ENCODE results near the gene SEC22A. TPM values are rescaled to one million over a fixed set of nuclear protein-coding genes. Genes with fewer than 3 reads are reported as not detected.

Gene SEC22A
- total RNA-seq, 1 donor: 27.9 TPM

DNA sequence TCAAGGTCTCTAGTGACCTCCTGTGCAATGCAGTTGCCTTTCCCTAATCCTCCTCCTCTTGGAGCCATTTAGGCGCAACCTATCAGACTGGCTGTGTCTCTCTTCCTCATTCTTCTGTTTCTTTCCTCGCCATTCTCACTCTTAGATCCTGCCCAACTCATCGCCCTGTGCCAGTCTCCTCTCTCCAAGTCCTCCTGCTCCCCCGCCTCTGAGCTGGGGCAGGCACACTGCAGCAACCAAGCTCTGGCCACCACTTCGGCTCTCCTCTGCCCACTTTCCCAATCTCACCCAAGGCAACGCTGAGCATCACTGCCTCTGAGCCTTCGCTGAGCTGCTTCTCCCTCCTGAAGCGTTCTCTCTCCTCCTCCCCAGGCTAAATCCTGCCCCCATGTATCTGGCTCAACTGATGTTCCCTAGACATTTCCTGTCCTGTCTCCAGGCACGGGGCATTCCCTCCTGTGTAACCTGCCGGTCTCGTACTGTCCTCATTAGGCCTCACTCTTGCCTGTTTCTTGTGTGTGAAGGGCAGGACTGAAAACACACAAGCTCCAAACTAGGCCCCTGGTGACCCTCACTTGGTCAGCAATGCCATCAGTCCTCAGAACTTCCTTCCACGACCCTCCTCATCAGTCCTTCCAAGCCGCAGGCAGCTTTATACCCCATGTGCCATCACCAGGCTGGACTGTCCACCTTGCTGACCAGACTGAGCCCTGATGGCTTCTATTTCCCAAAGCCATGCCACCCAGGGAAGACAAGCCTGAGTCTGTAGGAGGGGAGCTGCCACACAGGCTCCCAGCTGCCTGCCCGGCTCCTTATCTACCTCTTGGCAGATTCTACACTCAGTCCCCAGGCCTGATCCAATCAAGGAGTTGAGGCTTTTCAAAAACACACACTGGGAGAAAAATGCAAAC lies 85.6 kb downstream of the SEC22A start:
- Histone ChIP-seq H3K4me1 (ENCODE audit: insufficient read depth, low read length) (no peaks in the 10 kb centered on the region), H3K9me3 (ENCODE audit: low read depth, low read length) (no peaks in the 10 kb centered on the region), H3K27ac (ENCODE audit: low read depth, low read length) (no peak overlapping the region), H3K36me3 (ENCODE audit: insufficient read depth, low read length) (no peaks in the 10 kb centered on the region), H2AFZ (ENCODE audit: low read length) (no peak overlapping the region), H3K4me3 (ENCODE audit: insufficient read depth, low read length) (no peak overlapping the region), H3K79me2 (ENCODE audit: insufficient read depth, low read length) (no peaks in the 10 kb centered on the region), H3K4me2 (ENCODE audit: insufficient read depth, low read length) (no peak overlapping the region), H4K20me1 (ENCODE audit: insufficient read depth, low read length) (peaks cover 4% of the 10 kb centered on the region), H3K27me3 (ENCODE audit: insufficient read depth, low read length) (peaks cover 3% of the 10 kb centered on the region)
- DNase-seq (ENCODE audit: insufficient read length, low spot score, missing footprints): peak; percentile 86
- TF ChIP-seq, protein P1, sequence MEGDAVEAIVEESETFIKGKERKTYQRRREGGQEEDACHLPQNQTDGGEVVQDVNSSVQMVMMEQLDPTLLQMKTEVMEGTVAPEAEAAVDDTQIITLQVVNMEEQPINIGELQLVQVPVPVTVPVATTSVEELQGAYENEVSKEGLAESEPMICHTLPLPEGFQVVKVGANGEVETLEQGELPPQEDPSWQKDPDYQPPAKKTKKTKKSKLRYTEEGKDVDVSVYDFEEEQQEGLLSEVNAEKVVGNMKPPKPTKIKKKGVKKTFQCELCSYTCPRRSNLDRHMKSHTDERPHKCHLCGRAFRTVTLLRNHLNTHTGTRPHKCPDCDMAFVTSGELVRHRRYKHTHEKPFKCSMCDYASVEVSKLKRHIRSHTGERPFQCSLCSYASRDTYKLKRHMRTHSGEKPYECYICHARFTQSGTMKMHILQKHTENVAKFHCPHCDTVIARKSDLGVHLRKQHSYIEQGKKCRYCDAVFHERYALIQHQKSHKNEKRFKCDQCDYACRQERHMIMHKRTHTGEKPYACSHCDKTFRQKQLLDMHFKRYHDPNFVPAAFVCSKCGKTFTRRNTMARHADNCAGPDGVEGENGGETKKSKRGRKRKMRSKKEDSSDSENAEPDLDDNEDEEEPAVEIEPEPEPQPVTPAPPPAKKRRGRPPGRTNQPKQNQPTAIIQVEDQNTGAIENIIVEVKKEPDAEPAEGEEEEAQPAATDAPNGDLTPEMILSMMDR (IDR thresholded peaks at IDR 0.05; ENCODE audit: extremely low read depth, low read depth, low read length): no peak

DNA sequence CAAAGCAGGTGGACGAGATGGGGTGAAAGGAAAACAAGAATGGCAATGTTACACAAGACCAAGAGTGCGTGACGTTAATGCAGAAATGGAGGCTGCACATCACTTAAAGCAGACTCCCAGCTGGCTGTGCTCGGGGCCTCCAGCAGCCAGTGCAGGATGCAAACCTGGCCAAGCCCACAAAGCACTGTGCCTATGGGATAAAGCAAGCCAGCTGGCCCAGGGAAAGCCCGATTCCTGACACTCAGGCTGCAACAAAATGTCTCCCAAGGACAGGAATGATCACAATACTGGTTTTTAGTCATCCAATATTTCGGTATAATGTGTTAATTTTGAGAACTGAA lies 86.2 kb downstream of the SEC22A start:
- Histone ChIP-seq H3K4me2 (ENCODE audit: insufficient read depth, low read length) (no peak overlapping the region), H3K4me3 (ENCODE audit: insufficient read depth, low read length) (no peak overlapping the region), H2AFZ (ENCODE audit: low read length) (no peak overlapping the region), H4K20me1 (ENCODE audit: insufficient read depth, low read length) (peaks cover 4% of the 10 kb centered on the region), H3K27ac (ENCODE audit: low read depth, low read length) (no peak overlapping the region), H3K9me3 (ENCODE audit: low read depth, low read length) (no peaks in the 10 kb centered on the region), H3K27me3 (ENCODE audit: insufficient read depth, low read length) (peaks cover 3% of the 10 kb centered on the region), H3K36me3 (ENCODE audit: insufficient read depth, low read length) (no peaks in the 10 kb centered on the region), H3K79me2 (ENCODE audit: insufficient read depth, low read length) (no peaks in the 10 kb centered on the region), H3K4me1 (ENCODE audit: insufficient read depth, low read length) (no peaks in the 10 kb centered on the region)
- peak; percentile 90 for DNase-seq (ENCODE audit: insufficient read length, low spot score, missing footprints)
- TF ChIP-seq, protein P1 (IDR thresholded peaks at IDR 0.05; ENCODE audit: extremely low read depth, low read depth, low read length): no peak

DNA sequence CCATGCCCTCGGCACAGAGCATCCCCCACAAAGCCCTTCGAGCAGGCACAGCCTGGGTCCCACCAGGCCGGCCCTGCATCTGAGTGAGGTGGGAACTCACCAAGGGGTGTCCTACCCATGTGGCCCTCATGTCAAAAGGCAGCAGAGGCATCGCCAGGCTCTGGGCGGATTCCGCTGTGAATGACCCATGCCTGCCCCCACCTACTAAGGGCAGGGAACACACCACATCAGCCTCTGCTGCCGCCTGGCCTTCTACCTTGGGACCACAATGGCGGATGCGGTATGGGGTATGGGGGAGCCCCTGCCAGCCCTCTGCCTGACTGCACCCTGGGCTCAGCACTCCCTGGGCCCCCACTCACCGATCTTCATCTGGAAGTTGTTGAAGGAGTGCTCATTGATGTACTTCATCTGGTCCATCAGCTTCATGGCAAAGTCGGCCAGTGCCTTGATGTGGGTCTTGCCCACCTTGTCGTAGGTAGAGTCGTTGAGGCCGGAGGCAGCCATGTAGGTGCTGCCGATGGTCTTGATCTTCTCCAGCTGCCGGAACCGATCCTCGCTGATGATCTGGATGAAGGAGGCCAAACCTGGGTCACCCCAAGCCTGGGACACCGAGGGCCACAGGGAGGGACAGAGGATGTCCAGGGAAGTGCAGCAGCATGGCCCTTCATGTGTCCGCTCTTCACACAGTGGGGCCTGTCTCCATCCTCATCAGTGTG lies 87.8 kb downstream of the SEC22A start:
- Histone ChIP-seq H3K4me2 (ENCODE audit: insufficient read depth, low read length) (no peak overlapping the region), H3K27ac (ENCODE audit: low read depth, low read length) (no peak overlapping the region), H3K79me2 (ENCODE audit: insufficient read depth, low read length) (no peaks in the 10 kb centered on the region), H4K20me1 (ENCODE audit: insufficient read depth, low read length) (peaks cover 4% of the 10 kb centered on the region), H3K4me3 (ENCODE audit: insufficient read depth, low read length) (no peak overlapping the region), H3K4me1 (ENCODE audit: insufficient read depth, low read length) (no peaks in the 10 kb centered on the region), H3K36me3 (ENCODE audit: insufficient read depth, low read length) (no peaks in the 10 kb centered on the region), H2AFZ (ENCODE audit: low read length) (no peak overlapping the region), H3K27me3 (ENCODE audit: insufficient read depth, low read length) (peaks cover 4% of the 10 kb centered on the region), H3K9me3 (ENCODE audit: low read depth, low read length) (no peaks in the 10 kb centered on the region)
- peak; percentile 63 for DNase-seq (ENCODE audit: insufficient read length, low spot score, missing footprints)
- TF ChIP-seq, protein P1 (IDR thresholded peaks at IDR 0.05; ENCODE audit: extremely low read depth, low read depth, low read length): no peak
